Activated naive CD8-positive, alpha-beta T cell treated with anti-CD3 and anti-CD28 coated beads, Interleukin-2, amount 50 U/mL, for 24 hours (primary cell): ENCODE results near the gene FLNC.

ENCODE experiments used
- ATAC-seq: fragments of 150-1000 bp; cut with Tn5 transposase; one replicate; pipeline ENCODE4 v1.10.0; 2021
- DNase-seq: peaks from one replicate; pipeline ENCODE4 v3.0.0; 2021
- H3K27ac Mint-ChIP-seq: one replicate; pipeline ENCODE4 v1.8.0; 2021; ENCODE audit warnings: mild to moderate bottlenecking, mixed read lengths
- H3K27me3 Mint-ChIP-seq: one replicate; pipeline ENCODE4 v1.8.0; 2021; ENCODE audit warnings: mixed read lengths
- H3K36me3 Mint-ChIP-seq: one replicate; pipeline ENCODE4 v1.8.0; 2021; ENCODE audit warnings: low read depth, mixed read lengths
- H3K4me1 Mint-ChIP-seq: one replicate; pipeline ENCODE4 v1.8.0; 2021; ENCODE audit warnings: mixed read lengths
- H3K4me3 Mint-ChIP-seq: one replicate; pipeline ENCODE4 v1.8.0; 2021; ENCODE audit warnings: mild to moderate bottlenecking, moderate library complexity, mixed read lengths
- H3K9me3 Mint-ChIP-seq: one replicate; pipeline ENCODE4 v1.8.0; 2021; ENCODE audit warnings: mixed read lengths

The FLNC gene

DNA sequence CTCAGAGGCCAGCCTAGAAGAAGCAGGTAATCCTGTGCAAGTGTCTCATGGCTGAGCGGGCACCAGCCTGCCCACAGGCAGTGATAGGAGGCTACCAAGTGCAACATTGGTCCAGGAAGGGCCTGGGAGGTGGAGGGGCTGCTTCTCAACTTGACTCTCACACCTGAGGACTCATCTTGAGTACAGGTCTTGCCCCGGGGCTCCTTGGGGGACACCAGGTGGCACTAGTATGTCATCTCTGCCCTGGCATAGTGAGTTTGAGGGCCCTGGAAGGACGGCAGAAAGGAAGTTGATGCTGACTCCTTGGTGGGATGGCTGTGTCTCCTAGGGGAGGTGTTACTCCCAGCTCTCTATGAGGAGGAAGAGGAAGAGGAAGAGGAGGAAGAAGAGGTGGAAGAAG lies 36.2 kb upstream of the FLNC start:
- Mint-ChIP-seq H3K27ac (no peak overlapping the region), H3K36me3 (no peaks in the 10 kb centered on the region)

DNA sequence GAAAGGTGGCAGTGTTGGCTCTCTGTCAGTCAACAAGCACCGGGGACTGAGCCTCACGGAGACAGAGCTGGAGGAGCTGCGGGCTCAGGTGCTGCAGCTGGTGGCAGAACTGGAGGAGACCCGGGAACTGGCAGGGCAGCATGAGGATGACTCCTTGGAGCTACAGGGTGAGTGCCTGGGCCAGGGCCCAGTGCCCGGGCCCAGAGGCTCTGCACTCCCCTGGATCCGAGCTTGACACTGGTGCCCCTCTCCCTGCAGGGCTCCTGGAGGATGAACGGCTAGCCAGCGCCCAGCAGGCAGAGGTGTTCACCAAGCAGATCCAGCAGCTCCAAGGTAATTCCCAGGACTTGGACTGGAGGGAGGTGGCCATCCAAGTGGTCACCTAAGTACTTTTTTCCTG lies 35.8 kb upstream of the FLNC start:
- Mint-ChIP-seq H3K4me3 (no peak overlapping the region), H3K27ac (no peak overlapping the region), H3K36me3 (no peaks in the 10 kb centered on the region), H3K4me1 (peaks cover 6% of the 10 kb centered on the region), H3K27me3 (peaks cover 7% of the 10 kb centered on the region), H3K9me3 (no peaks in the 10 kb centered on the region)
- DNase-seq (no peak), ATAC-seq (no peak)

More for the DNA sequence above, 36.2 kb upstream of the FLNC start:
- ATAC-seq = no peak
- Mint-ChIP-seq H3K4me3 (no peak overlapping the region), H3K4me1 (peaks cover 6% of the 10 kb centered on the region), H3K9me3 (no peaks in the 10 kb centered on the region), H3K27me3 (peaks cover 7% of the 10 kb centered on the region)
- DNase-seq = no peak

DNA sequence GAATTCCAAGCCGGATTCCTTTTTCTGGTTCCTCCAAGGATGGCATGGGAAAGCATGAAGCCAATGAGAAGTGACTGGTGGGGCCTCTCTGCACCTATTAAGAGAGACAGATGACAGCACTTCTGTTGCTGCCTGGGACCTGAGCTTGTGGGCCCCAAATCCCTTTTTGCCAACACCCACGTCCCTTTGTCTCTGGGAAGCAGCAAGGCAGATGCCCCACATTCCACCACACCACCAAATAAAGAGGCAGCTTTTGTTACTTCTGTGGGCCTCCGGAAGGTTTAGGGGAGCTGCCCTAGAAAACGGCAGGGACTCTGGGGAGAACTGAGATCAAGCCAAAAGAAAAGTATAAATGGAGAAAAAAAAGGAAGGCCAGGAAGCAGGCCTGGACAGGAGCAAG lies 35.1 kb upstream of the FLNC start:
- no peak for DNase-seq
- peaks cover 3% of the 10 kb centered on the region for H3K27me3 Mint-ChIP-seq
- ATAC-seq = no peak

DNA sequence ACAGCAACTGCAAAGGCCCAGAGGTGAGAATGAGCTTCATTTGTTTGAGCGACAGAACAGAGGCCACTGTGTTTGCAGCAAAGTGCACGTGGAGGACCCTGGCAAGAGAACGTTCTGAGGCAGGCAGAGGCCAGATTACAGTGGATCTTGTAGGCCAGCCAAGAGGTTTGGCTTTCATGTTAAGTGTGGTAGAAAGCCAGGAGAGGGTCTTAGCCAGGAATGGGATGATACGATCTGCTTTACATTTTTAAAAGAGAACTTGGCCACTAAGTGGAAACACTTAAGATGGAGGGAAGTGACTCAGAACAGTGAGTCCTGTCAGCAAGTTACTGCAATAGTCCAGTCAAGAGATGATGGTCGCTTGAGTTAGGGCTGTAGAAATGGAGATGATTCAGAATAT lies 33.9 kb upstream of the FLNC start:
- no peaks in the 10 kb centered on the region for H3K9me3 Mint-ChIP-seq

More for the DNA sequence above, 35.1 kb upstream of the FLNC start:
- peaks cover 5% of the 10 kb centered on the region for H3K4me1 Mint-ChIP-seq
- H3K4me3 Mint-ChIP-seq = no peak overlapping the region
- H3K36me3 Mint-ChIP-seq = no peaks in the 10 kb centered on the region
- H3K9me3 Mint-ChIP-seq = no peaks in the 10 kb centered on the region
- H3K27ac Mint-ChIP-seq = no peak overlapping the region

DNA sequence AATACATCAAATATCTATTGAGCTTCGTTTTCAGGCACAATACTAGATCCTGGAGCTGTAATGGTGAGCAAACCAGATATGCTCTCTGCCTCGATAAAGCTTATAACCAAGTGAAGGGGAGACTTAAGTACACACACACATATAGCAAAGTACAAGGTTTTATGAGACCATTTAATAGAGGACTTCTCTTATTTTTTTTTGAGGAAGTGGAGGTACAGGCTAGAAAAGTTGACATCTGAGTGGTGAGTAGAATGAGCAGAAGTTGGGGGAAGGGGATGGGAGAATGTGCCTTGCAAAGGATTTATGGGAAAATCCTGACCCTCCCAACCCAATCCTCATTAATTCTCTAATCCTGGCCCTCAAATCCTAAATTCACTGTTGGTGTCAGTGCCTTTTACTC lies 30.8 kb upstream of the FLNC start:
- no peaks in the 10 kb centered on the region for H3K27me3 Mint-ChIP-seq
- DNase-seq (no peak), ATAC-seq (no peak)
- no peak overlapping the region for H3K4me3 Mint-ChIP-seq
- H3K4me1 Mint-ChIP-seq = no peaks in the 10 kb centered on the region
- no peaks in the 10 kb centered on the region for H3K36me3 Mint-ChIP-seq
- H3K27ac Mint-ChIP-seq = no peak overlapping the region
- no peaks in the 10 kb centered on the region for H3K9me3 Mint-ChIP-seq

More for the DNA sequence above, 33.9 kb upstream of the FLNC start:
- no peak overlapping the region for H3K27ac Mint-ChIP-seq
- H3K4me3 Mint-ChIP-seq = no peak overlapping the region
- no peaks in the 10 kb centered on the region for H3K36me3 Mint-ChIP-seq
- no peaks in the 10 kb centered on the region for H3K27me3 Mint-ChIP-seq
- DNase-seq (no peak), ATAC-seq (no peak)
- H3K4me1 Mint-ChIP-seq = no peaks in the 10 kb centered on the region

DNA sequence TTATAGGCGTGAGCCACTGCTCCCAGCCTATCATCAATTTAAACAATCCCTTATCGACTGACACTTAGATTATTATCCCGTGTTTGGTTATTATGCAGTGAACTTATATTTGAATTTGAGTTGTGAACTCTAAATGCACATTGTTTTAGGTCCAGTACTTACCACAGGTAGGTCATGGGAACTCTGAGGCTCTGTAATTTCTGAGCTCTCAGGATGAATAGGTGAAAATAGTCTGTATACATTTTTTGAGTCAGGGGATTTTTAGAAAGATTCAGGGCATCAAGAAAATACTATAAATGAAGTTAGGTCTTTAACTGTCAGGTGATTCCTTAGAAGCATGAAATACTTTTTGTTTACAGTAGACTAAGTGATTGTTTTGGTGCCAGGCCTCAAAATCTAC lies 29.6 kb upstream of the FLNC start:
- no peaks in the 10 kb centered on the region for H3K4me1 Mint-ChIP-seq
- H3K27me3 Mint-ChIP-seq = no peaks in the 10 kb centered on the region
- DNase-seq = no peak
- no peaks in the 10 kb centered on the region for H3K9me3 Mint-ChIP-seq
- H3K36me3 Mint-ChIP-seq = no peaks in the 10 kb centered on the region
- H3K27ac Mint-ChIP-seq = no peak overlapping the region
- no peak overlapping the region for H3K4me3 Mint-ChIP-seq
- ATAC-seq = no peak

DNA sequence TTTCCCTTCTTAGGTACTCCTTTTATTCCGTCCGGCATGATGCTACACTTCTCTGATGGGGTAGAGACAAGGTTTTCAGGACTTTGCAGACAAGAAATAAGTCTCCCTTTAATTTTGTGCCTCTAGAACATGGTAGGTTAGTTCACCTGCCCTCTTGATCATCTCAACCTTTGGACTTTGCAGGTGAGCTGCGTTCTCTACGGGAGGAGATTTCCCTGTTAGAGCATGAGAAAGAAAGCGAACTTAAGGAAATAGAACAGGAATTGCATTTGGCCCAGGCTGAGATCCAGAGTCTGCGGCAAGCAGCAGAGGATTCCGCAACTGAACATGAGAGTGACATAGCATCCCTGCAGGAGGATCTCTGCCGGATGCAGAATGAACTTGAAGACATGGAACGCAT lies 29.2 kb upstream of the FLNC start:
- no peak for DNase-seq
- no peak overlapping the region for H3K27ac Mint-ChIP-seq
- ATAC-seq = no peak
- H3K4me1 Mint-ChIP-seq = no peaks in the 10 kb centered on the region
- no peaks in the 10 kb centered on the region for H3K36me3 Mint-ChIP-seq
- H3K27me3 Mint-ChIP-seq = no peaks in the 10 kb centered on the region
- no peaks in the 10 kb centered on the region for H3K9me3 Mint-ChIP-seq
- no peak overlapping the region for H3K4me3 Mint-ChIP-seq

DNA sequence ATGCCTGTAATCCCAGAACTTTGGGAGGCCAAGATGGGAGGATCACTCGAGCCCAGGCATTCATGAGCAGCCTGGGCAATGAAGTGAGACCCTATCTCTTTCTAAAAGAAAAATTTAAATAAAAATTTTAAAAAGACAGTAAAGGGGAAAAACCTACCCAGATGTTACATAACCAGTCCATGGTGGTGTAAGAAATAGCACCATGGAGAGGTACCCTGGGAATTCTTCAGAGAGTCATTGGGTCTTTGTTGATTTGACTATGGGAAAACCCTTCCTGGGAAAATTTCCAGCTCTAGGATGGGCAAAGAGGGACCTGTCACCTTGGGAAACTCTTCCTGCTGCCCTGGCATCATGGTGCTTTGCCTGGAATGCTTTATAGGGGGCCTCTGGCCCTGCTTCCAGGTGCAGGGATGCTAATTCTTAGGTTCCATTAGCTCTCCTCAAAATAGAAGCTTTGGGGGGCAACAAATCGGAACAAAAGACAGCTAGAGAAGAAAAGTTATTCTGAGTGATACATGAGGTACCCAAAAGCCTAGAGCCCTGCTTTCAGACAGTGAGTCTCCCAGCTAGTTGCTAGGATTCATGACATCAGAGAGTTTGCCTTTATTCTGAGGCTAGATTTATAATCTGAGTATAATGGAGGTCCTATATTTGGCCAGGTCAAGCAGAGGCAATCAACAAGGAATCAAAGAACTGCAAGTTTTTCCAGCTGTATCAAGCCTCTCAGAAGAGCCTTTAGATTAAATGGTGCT lies 28.4 kb upstream of the FLNC start:
- Mint-ChIP-seq H3K4me1 (no peaks in the 10 kb centered on the region), H3K27ac (no peak overlapping the region), H3K27me3 (no peaks in the 10 kb centered on the region), H3K36me3 (no peaks in the 10 kb centered on the region), H3K4me3 (no peak overlapping the region), H3K9me3 (no peaks in the 10 kb centered on the region)
- ATAC-seq = no peak
- no peak for DNase-seq

DNA sequence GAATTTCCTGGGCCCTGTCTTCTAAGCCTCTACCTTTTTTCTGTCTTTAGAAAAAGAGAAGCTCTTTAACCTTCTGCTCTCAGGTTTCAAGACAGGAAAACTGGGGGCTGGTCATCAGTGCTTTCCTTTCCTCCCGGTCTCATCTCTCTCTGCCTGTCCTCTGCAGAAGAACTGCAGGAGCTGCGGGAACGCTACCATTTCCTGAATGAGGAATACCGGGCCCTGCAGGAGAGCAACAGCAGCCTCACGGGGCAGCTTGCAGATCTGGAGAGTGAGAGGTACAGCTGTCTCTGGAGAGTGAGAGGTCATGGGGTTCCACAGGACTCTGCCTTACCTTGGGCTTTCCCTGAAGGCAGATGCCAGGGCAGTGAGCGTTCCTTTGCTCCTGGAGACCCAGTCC lies 25.7 kb upstream of the FLNC start:
- Mint-ChIP-seq H3K4me1 (no peaks in the 10 kb centered on the region), H3K36me3 (no peaks in the 10 kb centered on the region), H3K27ac (no peak overlapping the region), H3K4me3 (no peak overlapping the region), H3K27me3 (no peaks in the 10 kb centered on the region), H3K9me3 (no peaks in the 10 kb centered on the region)
- ATAC-seq = no peak
- DNase-seq = no peak

DNA sequence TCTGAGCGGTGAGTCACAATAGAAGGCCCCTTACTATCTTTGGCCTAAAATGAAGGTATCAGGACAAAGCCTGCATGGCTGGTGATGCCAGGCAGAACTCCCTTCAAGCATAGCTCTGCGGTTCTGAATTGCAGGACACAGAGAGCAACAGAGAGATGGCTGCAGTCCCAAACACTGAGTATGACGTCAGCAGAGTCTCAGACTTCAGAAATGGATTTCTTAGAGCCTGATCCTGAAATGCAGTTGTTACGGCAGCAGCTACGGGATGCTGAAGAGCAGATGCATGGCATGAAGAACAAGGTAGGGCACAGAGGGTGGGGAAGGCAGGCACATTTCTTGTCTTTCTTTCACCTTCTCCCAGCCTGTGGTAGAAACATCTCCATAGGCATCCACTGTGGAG lies 25.0 kb upstream of the FLNC start:
- no peaks in the 10 kb centered on the region for H3K27me3 Mint-ChIP-seq
- no peak for DNase-seq
- H3K27ac Mint-ChIP-seq = no peak overlapping the region
- ATAC-seq = no peak
- no peaks in the 10 kb centered on the region for H3K36me3 Mint-ChIP-seq
- H3K4me3 Mint-ChIP-seq = no peak overlapping the region
- H3K9me3 Mint-ChIP-seq = no peaks in the 10 kb centered on the region
- no peaks in the 10 kb centered on the region for H3K4me1 Mint-ChIP-seq

DNA sequence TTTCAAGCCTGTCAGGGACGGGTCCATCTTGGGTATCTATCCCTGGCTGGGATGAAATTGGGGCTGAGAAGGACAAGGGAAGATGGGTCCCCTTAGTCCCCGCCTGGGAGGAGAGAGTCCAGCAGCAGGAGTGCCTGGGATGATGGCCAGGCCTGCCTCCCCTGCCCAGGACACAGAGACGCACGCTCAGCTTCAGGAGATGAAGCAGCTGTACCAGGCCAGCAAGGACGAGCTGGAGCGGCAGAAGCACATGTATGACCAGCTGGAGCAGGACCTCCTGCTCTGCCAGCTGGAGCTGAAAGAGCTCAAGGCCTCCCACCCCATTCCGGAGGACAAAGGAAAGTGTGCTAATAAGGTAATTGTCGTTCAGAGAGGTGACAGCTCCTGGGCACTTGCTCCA lies 23.0 kb upstream of the FLNC start:
- no peak for DNase-seq
- Mint-ChIP-seq H3K4me1 (no peaks in the 10 kb centered on the region), H3K4me3 (no peak overlapping the region), H3K27me3 (no peaks in the 10 kb centered on the region), H3K36me3 (no peaks in the 10 kb centered on the region), H3K9me3 (no peaks in the 10 kb centered on the region), H3K27ac (no peak overlapping the region)
- no peak for ATAC-seq

DNA sequence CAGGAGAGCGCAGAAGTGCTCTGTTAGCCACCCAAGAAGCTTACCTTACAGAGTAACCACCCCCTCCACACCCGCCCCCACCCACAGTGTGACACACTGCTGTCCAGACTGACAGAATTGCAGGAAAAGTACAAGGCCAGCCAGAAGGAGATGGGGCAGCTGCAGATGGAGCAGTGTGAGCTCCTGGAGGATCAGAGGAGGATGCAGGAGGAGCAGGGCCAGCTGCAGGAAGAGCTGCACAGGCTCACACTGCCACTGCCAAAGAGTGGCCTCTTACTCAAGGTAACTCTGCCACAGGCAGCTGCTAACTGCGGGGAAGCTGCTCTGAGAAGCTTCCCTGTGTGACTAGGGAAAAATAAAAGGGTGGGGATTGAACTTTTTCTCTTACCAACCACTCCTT lies 20.8 kb upstream of the FLNC start:
- no peak for DNase-seq
- Mint-ChIP-seq H3K9me3 (no peaks in the 10 kb centered on the region), H3K27me3 (no peaks in the 10 kb centered on the region), H3K4me3 (no peak overlapping the region), H3K4me1 (no peaks in the 10 kb centered on the region), H3K36me3 (no peaks in the 10 kb centered on the region), H3K27ac (no peak overlapping the region)
- ATAC-seq = no peak

DNA sequence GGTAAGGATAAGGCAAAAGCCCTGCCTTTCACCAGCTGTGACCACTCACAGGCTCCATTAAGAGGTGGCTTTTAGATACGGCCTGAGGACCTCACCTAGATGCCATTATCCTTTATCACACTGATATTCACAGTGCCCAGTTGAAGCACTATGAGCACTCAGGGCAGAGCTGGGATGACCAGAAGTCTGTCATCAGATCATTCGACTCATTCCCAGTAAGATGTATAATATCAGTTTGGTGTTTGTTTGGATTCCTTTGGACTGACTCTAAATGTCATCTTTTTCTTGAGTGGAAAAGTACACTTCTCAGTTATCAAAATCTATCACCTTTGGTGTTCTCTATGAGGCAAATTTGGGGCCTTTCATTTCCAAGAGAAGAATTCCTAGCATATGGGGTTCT lies 19.7 kb upstream of the FLNC start:
- DNase-seq (no peak), ATAC-seq (no peak)
- Mint-ChIP-seq H3K27ac (no peak overlapping the region), H3K27me3 (no peaks in the 10 kb centered on the region), H3K36me3 (no peaks in the 10 kb centered on the region), H3K4me3 (no peak overlapping the region), H3K4me1 (no peaks in the 10 kb centered on the region), H3K9me3 (no peaks in the 10 kb centered on the region)

DNA sequence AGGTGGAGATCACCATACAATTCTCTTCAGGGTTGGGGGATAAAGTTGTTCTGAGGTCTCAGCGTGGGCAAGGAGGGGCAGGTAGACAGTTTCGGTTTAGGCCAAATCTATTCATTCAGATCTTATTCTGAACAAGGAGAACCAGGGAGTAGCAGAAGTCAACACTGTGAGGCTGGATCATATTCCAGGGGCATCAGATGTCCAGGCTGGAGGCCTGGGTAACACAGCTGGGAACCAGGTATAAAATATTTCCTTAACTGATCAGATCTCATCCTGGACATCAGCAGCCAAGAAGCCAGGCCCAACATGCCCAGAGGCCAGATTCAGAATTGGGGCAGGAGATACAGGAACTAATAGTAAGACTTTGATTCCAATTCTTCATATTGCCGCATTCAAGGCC lies 19.2 kb upstream of the FLNC start:
- no peak for DNase-seq
- no peak overlapping the region for H3K27ac Mint-ChIP-seq
- ATAC-seq = no peak
- H3K4me1 Mint-ChIP-seq = no peaks in the 10 kb centered on the region
- no peaks in the 10 kb centered on the region for H3K36me3 Mint-ChIP-seq
- H3K27me3 Mint-ChIP-seq = no peaks in the 10 kb centered on the region
- H3K4me3 Mint-ChIP-seq = no peak overlapping the region
- H3K9me3 Mint-ChIP-seq = no peaks in the 10 kb centered on the region

DNA sequence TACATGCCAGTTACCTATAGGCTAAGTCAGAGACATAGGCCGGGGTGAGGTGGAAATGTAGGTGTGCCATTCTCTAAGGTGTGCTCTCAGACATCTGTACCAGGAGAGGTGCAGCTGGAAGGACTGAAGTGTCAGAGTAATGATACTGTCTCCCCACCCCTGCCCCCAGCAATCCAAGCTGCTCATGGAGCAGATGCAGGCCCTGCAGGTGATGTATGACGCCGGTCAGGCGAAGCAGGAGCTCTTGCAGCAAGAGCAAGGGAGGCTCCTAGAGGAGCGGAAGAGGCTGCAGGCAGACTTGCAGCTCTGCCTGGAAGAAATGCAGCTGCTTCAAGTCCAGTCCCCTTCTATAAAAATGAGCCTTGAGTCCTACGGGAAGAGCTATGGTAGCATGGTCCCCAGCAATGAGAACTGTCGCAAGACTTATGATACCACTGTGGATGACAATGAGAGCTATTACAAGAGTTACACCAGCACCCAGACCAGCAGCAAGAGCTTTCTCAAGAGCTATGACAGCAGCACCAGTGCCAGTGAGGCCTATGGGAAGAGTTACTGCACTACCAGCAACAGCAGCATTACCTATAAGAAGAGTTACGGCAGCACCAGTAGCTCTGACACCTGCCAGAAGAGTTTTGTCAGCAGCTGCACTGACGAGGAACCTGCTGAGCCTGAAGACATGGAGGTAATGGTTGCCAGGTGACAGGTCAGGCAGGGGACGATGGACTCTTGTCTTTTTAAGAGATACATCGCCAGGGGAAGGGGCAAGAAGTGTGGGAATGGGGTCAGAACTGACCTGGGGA lies 18.4 kb upstream of the FLNC start:
- ATAC-seq (no peak), DNase-seq (no peak)
- H3K4me3 Mint-ChIP-seq = no peak overlapping the region
- no peak overlapping the region for H3K27ac Mint-ChIP-seq
- H3K27me3 Mint-ChIP-seq = no peaks in the 10 kb centered on the region
- no peaks in the 10 kb centered on the region for H3K36me3 Mint-ChIP-seq
- H3K9me3 Mint-ChIP-seq = no peaks in the 10 kb centered on the region
- H3K4me1 Mint-ChIP-seq = no peaks in the 10 kb centered on the region
